ENCODE results near the gene CHRD.

Gene CHRD

GRCh38 chr3:184335291-184335660, 44.6 kb upstream of the CHRD start:
- Mint-ChIP-seq H3K9me3 (no peaks in the 10 kb centered on the region), H3K36me3 (ENCODE audit: low read depth) (peaks cover 33% of the 10 kb centered on the region), H3K27me3 (ENCODE audit: low read depth) (peaks cover 3% of the 10 kb centered on the region), H3K27ac (peak overlapping the region; percentile 78 to 89 (median 88)), H3K4me1 (peaks cover 27% of the 10 kb centered on the region), H3K4me3 (peak overlapping the region; percentile 91 to 94 (median 93))
- TF ChIP-seq, protein P1, sequence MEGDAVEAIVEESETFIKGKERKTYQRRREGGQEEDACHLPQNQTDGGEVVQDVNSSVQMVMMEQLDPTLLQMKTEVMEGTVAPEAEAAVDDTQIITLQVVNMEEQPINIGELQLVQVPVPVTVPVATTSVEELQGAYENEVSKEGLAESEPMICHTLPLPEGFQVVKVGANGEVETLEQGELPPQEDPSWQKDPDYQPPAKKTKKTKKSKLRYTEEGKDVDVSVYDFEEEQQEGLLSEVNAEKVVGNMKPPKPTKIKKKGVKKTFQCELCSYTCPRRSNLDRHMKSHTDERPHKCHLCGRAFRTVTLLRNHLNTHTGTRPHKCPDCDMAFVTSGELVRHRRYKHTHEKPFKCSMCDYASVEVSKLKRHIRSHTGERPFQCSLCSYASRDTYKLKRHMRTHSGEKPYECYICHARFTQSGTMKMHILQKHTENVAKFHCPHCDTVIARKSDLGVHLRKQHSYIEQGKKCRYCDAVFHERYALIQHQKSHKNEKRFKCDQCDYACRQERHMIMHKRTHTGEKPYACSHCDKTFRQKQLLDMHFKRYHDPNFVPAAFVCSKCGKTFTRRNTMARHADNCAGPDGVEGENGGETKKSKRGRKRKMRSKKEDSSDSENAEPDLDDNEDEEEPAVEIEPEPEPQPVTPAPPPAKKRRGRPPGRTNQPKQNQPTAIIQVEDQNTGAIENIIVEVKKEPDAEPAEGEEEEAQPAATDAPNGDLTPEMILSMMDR (IDR thresholded peaks at IDR 0.05; ENCODE audit: unreplicated experiment in 3 of 3) = no peak

DNA sequence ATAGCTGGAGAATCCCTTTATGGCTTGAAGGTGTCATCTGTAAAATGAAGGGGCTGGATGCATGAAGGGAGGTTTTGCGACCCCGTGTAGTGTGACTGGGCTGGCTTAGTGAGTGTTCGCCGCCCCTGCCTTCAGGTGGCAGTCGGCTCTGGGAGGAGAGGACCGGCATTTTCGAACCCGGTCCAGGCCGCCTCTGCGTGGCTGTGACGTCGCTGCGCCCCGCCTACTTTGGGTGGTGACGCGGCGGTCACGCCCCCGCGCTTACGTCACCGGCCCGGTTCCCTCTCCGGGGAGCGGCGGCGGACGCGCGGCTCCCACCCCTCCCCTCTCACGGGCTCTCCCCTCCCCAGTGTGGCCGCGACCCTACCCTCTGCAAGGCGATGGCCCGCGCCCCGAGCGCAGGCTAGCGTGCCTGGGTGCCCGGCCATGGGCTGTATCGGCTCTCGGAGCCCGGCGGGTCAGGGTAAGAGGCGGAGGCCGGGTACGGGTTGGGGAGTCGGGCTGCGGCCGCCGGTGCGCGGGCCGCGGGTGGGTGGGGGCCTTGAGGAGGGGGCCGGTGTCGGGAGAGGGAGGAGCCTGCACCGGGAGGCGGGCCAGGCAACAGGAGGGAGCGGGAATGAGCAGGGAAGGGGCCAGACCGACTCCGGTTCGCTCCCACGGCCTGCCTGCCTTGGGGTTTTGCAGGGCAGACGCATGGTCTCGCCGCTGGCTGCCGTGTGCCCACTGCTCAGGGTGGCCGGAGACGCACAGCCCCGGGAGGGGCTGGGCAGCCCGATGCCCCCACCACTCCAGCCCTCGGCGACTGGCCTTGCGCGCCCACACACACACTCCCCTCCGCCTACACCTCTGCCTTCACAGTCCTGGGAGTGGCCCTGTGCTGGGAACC, 44.0 kb upstream of the CHRD start:
- Mint-ChIP-seq H3K27me3 (ENCODE audit: low read depth) (peaks cover 3% of the 10 kb centered on the region), H3K36me3 (ENCODE audit: low read depth) (peaks cover 34% of the 10 kb centered on the region), H3K27ac (peak overlapping the region; percentile 89 to 96 (median 90)), H3K4me3 (peak overlapping the region; percentile 91 to 94 (median 93)), H3K9me3 (no peaks in the 10 kb centered on the region), H3K4me1 (peaks cover 27% of the 10 kb centered on the region)
- TF ChIP-seq, protein P1 (IDR thresholded peaks at IDR 0.05; ENCODE audit: unreplicated experiment in 3 of 3) = no peak

DNA sequence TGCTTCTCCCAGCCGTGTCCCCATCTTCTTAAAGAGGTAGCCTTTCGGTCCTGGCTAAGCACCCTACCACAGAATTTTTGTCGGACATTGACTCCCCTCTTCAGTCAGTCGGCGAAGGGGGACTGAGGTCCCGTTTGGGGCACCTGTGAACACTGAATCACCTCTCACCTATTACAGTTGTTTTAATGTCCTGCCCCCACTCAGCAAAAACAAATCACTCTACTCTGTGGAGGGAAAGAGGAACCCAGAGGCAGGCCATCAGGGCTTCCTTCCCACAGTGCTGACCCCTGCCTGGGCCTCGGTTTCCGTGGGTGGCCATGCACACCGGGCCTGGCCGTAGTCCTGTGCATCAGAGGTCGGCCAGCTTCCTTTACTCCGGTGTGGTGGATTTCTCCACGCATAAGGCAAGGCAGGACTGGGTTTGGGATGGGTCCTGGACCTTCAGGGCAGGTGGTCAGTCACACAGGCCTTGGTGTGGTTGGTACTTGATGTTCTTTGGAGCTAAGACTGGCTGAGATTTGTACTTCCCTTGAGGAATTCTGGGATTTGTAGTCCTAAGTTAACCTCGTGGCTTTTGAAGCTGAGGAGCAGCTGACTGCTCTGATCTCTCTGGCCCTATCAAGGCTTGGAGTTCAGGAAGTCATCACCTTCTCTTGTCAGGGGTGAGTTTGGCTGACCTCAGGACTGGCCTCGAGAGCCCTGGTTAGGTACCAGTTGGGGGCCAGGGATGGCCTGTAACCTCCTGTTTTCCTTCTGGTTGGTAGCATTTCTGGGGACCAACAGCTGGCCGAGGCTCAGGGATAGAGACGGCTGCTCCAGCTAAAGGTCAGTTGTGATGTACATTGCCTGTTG, 43.1 kb upstream of the CHRD start:
- Mint-ChIP-seq H3K4me3 (peak overlapping the region; percentile 91 to 94 (median 93)), H3K27me3 (ENCODE audit: low read depth) (peaks cover 3% of the 10 kb centered on the region), H3K4me1 (peaks cover 27% of the 10 kb centered on the region), H3K36me3 (ENCODE audit: low read depth) (peaks cover 26% of the 10 kb centered on the region), H3K9me3 (no peaks in the 10 kb centered on the region), H3K27ac (peak overlapping the region; percentile 89 to 96 (median 90))
- TF ChIP-seq, protein P1 (IDR thresholded peaks at IDR 0.05; ENCODE audit: unreplicated experiment in 3 of 3) = no peak

GRCh38 chr3:184337399-184337714, 42.5 kb upstream of the CHRD start, which contains the start of gene FAM131A:
FAM131A (plus strand) TSS chr3:184337600; CDS start chr3:184337631, 31 bp downstream.
- TF ChIP-seq, protein P1 (IDR thresholded peaks at IDR 0.05; ENCODE audit: unreplicated experiment in 3 of 3) = no peak
- Mint-ChIP-seq H3K27me3 (ENCODE audit: low read depth) (peaks cover 3% of the 10 kb centered on the region), H3K4me3 (peak within 1 kb of the TSS; percentile 91 to 94 (median 93)), H3K27ac (peak within 1 kb of the TSS; percentile 89 to 96 (median 90)), H3K36me3 (ENCODE audit: low read depth) (peaks cover 22% of the 10 kb centered on the region), H3K4me1 (peaks cover 27% of the 10 kb centered on the region), H3K9me3 (no peaks in the 10 kb centered on the region)

- peaks cover 27% of the 10 kb centered on the region for H3K4me1 Mint-ChIP-seq
- no peaks in the 10 kb centered on the region for H3K9me3 Mint-ChIP-seq
- peak overlapping the region; percentile 91 to 94 (median 93) for H3K4me3 Mint-ChIP-seq
- peaks cover 3% of the 10 kb centered on the region for H3K27me3 Mint-ChIP-seq (ENCODE audit: low read depth)
- peaks cover 16% of the 10 kb centered on the region for H3K36me3 Mint-ChIP-seq (ENCODE audit: low read depth)
- TF ChIP-seq, protein P1 (IDR thresholded peaks at IDR 0.05; ENCODE audit: unreplicated experiment in 3 of 3) = peak in 1 of 3 experiments; percentile 12
- peak overlapping the region; percentile 81 to 96 (median 89) for H3K27ac Mint-ChIP-seq
Observed at GRCh38 chr3:184337981-184338380, 41.9 kb upstream of the CHRD start.

Measured in nephron (organoid).